Measurements from ENCODE around the gene NLE1.

NLE1 gene

GRCh38 chr17:35084987-35085386, 57.1 kb downstream of the NLE1 start:
- TF ChIP-seq, protein P1, sequence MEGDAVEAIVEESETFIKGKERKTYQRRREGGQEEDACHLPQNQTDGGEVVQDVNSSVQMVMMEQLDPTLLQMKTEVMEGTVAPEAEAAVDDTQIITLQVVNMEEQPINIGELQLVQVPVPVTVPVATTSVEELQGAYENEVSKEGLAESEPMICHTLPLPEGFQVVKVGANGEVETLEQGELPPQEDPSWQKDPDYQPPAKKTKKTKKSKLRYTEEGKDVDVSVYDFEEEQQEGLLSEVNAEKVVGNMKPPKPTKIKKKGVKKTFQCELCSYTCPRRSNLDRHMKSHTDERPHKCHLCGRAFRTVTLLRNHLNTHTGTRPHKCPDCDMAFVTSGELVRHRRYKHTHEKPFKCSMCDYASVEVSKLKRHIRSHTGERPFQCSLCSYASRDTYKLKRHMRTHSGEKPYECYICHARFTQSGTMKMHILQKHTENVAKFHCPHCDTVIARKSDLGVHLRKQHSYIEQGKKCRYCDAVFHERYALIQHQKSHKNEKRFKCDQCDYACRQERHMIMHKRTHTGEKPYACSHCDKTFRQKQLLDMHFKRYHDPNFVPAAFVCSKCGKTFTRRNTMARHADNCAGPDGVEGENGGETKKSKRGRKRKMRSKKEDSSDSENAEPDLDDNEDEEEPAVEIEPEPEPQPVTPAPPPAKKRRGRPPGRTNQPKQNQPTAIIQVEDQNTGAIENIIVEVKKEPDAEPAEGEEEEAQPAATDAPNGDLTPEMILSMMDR (IDR thresholded peaks at IDR 0.05; ENCODE audit: low read depth, low read length, missing control alignments), result no peak
- Histone ChIP-seq H3K27me3 (replicated peaks) (no peaks in the 10 kb centered on the region), H3K4me3 (ENCODE audit: low read depth, low read length) (no peak overlapping the region), H3K27ac (peak overlapping the region; percentile 50), H3K36me3 (replicated peaks) (no peaks in the 10 kb centered on the region)
- peak; percentile 59 for DNase-seq
- in situ Hi-C loops (cut with HindIII; ENCODE audit: low pct_ligation_motif_present, low sequenced_read_pairs), result no loop called here

DNA sequence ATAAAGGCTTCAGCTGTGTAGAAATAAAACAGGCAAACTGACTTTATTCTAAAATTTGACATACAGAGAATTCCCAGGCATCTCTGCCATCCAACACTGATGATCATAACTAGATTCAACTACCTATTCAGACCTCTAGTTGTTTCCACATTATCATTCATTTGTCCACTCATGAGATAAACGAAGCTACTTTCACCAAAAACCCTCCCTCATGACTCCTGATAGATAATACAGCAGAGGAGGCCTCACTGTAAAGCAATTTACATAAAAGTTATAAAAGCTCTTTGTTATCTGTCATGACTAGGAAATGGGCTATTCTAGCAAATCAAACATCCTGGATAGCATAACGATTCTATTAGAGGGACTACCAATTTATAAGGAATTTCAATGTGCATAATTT, 59.0 kb downstream of the NLE1 start:
- H3K36me3 ChIP-seq (replicated peaks), result no peaks in the 10 kb centered on the region
- no peak overlapping the region for H3K27ac ChIP-seq
- in situ Hi-C loops (cut with HindIII; ENCODE audit: low pct_ligation_motif_present, low sequenced_read_pairs), result no loop called here
- DNase-seq, result no peak
- TF ChIP-seq, protein P1 (IDR thresholded peaks at IDR 0.05; ENCODE audit: low read depth, low read length, missing control alignments), result no peak
- no peaks in the 10 kb centered on the region for H3K27me3 ChIP-seq (replicated peaks)
- H3K4me3 ChIP-seq (ENCODE audit: low read depth, low read length), result no peak overlapping the region

DNA sequence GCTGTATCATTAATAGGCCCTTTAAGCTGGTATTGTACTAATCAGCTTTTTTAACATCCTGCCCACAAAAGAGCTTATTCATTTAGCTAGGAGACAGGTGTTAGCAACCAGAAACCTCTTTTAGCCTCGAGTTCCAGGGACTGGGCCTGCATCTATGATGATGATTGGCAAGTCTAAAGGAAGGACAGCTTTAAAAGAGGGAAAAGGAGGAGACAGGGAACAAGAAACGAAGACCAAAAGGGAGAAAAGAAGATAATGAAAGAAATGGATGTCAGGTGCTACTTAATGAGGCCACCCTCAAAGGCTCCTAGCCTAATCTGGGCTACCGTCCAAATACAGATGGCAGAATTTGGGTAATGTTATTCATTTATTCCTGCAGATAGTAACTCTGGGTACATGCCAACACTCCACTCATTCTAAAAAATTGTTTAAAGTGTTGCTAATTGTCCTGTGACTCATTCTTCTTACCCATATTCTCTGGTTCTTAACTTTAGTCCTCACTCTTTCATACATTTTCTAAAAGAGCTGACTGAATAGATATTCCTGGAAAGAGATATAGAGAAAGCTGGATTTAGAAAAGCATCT, 59.9 kb downstream of the NLE1 start:
- in situ Hi-C loops (cut with HindIII; ENCODE audit: low pct_ligation_motif_present, low sequenced_read_pairs), result no loop called here
- H3K4me3 ChIP-seq (ENCODE audit: low read depth, low read length), result no peak overlapping the region
- H3K27me3 ChIP-seq (replicated peaks), result no peaks in the 10 kb centered on the region
- DNase-seq, result peak; percentile 43
- H3K36me3 ChIP-seq (replicated peaks), result no peaks in the 10 kb centered on the region
- TF ChIP-seq, protein P1 (IDR thresholded peaks at IDR 0.05; ENCODE audit: low read depth, low read length, missing control alignments), result no peak
- H3K27ac ChIP-seq, result no peak overlapping the region

DNA sequence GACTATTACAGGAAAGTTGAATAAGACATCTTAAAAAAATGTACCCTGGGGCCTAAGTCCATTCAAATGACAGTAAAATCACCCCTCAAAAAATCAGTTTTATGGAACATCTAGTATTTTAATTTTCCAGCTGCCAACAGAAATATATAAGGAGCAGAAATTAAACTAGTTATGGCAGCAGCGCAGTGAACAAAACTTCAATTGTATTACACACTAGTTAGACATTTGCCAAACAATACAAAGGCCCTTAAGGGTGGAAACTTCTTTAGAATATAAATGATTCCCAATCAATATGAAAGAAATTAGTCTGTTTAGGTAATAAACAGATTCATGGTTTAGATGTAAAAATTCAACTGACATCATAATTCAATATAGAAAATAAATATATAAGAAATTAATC, 60.5 kb downstream of the NLE1 start:
- DNase-seq, result no peak
- Histone ChIP-seq H3K4me3 (ENCODE audit: low read depth, low read length) (no peak overlapping the region), H3K36me3 (replicated peaks) (no peaks in the 10 kb centered on the region), H3K27ac (no peak overlapping the region), H3K27me3 (replicated peaks) (no peaks in the 10 kb centered on the region)
- in situ Hi-C loops (cut with HindIII; ENCODE audit: low pct_ligation_motif_present, low sequenced_read_pairs), result no loop called here
- TF ChIP-seq, protein P1 (IDR thresholded peaks at IDR 0.05; ENCODE audit: low read depth, low read length, missing control alignments), result no peak

DNA sequence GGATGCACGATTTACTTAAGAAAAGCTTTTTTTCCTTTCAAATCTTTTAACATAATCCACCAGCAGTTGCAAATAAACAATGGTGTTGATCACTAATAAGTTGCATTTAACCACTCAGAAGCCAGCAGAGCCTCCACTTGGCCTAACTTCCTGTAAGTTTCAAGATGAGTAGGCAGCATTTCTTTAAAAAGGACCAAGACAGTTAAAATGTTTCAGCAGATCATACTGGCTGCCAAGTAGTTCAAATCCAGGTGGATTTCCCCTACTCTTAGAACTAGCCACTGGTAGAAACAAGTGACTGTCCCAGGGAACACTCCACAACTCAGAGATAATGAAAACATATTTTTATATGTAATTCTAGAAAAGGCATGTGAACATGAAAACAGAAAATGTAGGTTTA, 61.6 kb downstream of the NLE1 start:
- no peaks in the 10 kb centered on the region for H3K36me3 ChIP-seq (replicated peaks)
- H3K27me3 ChIP-seq (replicated peaks), result no peaks in the 10 kb centered on the region
- no peak overlapping the region for H3K4me3 ChIP-seq (ENCODE audit: low read depth, low read length)
- TF ChIP-seq, protein P1 (IDR thresholded peaks at IDR 0.05; ENCODE audit: low read depth, low read length, missing control alignments), result no peak
- no peak for DNase-seq
- in situ Hi-C loops (cut with HindIII; ENCODE audit: low pct_ligation_motif_present, low sequenced_read_pairs), result no loop called here
- H3K27ac ChIP-seq, result no peak overlapping the region

Data from brain microvascular endothelial cell (primary cell).